HepG2 (cell line): Measurements from ENCODE around the gene CCND1. TPM values are rescaled to one million over a fixed set of nuclear protein-coding genes. Genes with fewer than 3 reads are reported as not detected.

ENCODE experiments used
- AGO2 ChIP-seq: fragments of 200-400 bp; formaldehyde crosslinking; optimal IDR thresholded peaks from 2 replicates; pipeline ENCODE3; 2017; ENCODE audit warnings: mild to moderate bottlenecking, low read depth, low read length, moderate library complexity
- ATRX ChIP-seq: sonication (generic); formaldehyde crosslinking; IDR thresholded peaks from 2 replicates; pipeline ENCODE4 v1.4.0; 2020; ENCODE audit warnings: missing genetic modification reagents, borderline replicate concordance
- CBX2 ChIP-seq, 2 experiments: fragments of 200-600 bp in 1 of 2; sonication (generic); formaldehyde crosslinking in 1 of 2; IDR thresholded peaks; 2 replicates each; pipeline versions ENCODE4 v1.7.0 to v1.8.1; 2018 to 2022; ENCODE audit warnings: low read depth in 2 of 2, low read length in 1 of 2, mild to moderate bottlenecking in 1 of 2, missing genetic modification reagents in 1 of 2
- FOXK2 ChIP-seq: fragments of 450-650 bp; IDR thresholded peaks from 2 replicates; pipeline ENCODE4 v1.6.1; 2016
- GATA4 ChIP-seq: sonication (generic); IDR thresholded peaks from 2 replicates; pipeline ENCODE4 v1.6.1; 2016; ENCODE audit warnings: antibody characterized with exemption, low read depth, borderline replicate concordance
- GFI1 ChIP-seq: sonication (generic); formaldehyde crosslinking; IDR thresholded peaks from 2 replicates; pipeline ENCODE4 v1.5.0; 2020; ENCODE audit warnings: missing genetic modification reagents, mild to moderate bottlenecking, borderline replicate concordance
- MBD4 ChIP-seq: IDR thresholded peaks from 2 replicates; pipeline ENCODE4 v1.6.1; 2012; ENCODE audit warnings: low read length, inconsistent platforms, borderline replicate concordance
- NFKB2 ChIP-seq: sonication (generic); formaldehyde crosslinking; IDR thresholded peaks from 2 replicates; pipeline ENCODE4 v1.4.0; 2020; ENCODE audit warnings: missing genetic modification reagents, borderline replicate concordance
- PLRG1 ChIP-seq: fragments of 450-650 bp; conservative IDR thresholded peaks from 2 replicates; pipeline ENCODE4 v1.6.1; 2016
- SIX4 ChIP-seq: sonication (generic); formaldehyde crosslinking; IDR thresholded peaks from 2 replicates; pipeline ENCODE4 v1.4.0; 2020; ENCODE audit warnings: missing genetic modification reagents
- SSRP1 ChIP-seq: IDR thresholded peaks from 2 replicates; pipeline ENCODE4 v1.6.1; 2016; ENCODE audit warnings: control low read depth
- THYN1 ChIP-seq: sonication (generic); formaldehyde crosslinking; IDR thresholded peaks from 2 replicates; pipeline ENCODE4 v1.8.1; 2023; ENCODE audit warnings: low read depth, mild to moderate bottlenecking, moderate library complexity, missing genetic modification reagents, borderline replicate concordance
- TP53 ChIP-seq: sonication (generic); formaldehyde crosslinking; conservative IDR thresholded peaks from 2 replicates; pipeline ENCODE4 v1.4.0; 2020; ENCODE audit warnings: missing genetic modification reagents
- ZBTB7B ChIP-seq: sonication (generic); formaldehyde crosslinking; IDR thresholded peaks from 2 replicates; pipeline ENCODE4 v1.4.0; 2020; ENCODE audit warnings: missing genetic modification reagents
- ZNF124 ChIP-seq: sonication (generic); formaldehyde crosslinking; IDR thresholded peaks from 2 replicates; pipeline ENCODE4 v1.4.0; 2020; ENCODE audit warnings: missing genetic modification reagents
- ZNF232 ChIP-seq: sonication (generic); formaldehyde crosslinking; IDR thresholded peaks from 2 replicates; pipeline ENCODE4 v1.4.0; 2020; ENCODE audit warnings: missing genetic modification reagents, borderline replicate concordance
- ZNF24 ChIP-seq: fragments of 450-650 bp; IDR thresholded peaks from 2 replicates; pipeline ENCODE4 v1.6.1; 2017; ENCODE audit warnings: antibody characterized with exemption, mild to moderate bottlenecking
- ZNF451 ChIP-seq: sonication (generic); formaldehyde crosslinking; IDR thresholded peaks from 2 replicates; pipeline ENCODE4 v1.5.0; 2020; ENCODE audit warnings: mild to moderate bottlenecking, missing genetic modification reagents
- ZNF598 ChIP-seq: sonication (generic); formaldehyde crosslinking; IDR thresholded peaks from 2 replicates; pipeline ENCODE4 v1.5.1; 2020; ENCODE audit warnings: mild to moderate bottlenecking, missing genetic modification reagents, borderline replicate concordance
- ZNF773 ChIP-seq: sonication (generic); formaldehyde crosslinking; IDR thresholded peaks from 2 replicates; pipeline ENCODE4 v1.4.0; 2020; ENCODE audit warnings: missing genetic modification reagents, borderline replicate concordance
- polyA plus RNA-seq, 8 experiments: library from polyadenylated mRNA; depleted of rRNA in 3 of 8; stranded (reverse) in 7 of 8; unstranded in 1 of 8; fragments of >200 nt; fragmentation: Illumina TruSeq in 4 of 8; extraction: Trizol in 4 of 8; gene quantifications; 2 replicates each; pipeline versions ENCODE4 v1.2.1 to v1.2.3, GENCODE V29; 2011 to 2016; ENCODE audit warnings: low read depth in 4 of 8, missing spikeins in 1 of 8, mixed read lengths in 1 of 8; ENCODE audit not compliant: insufficient read depth in 1 of 8
- total RNA-seq, 5 experiments: library from RNA; depleted of rRNA; stranded (reverse); fragments of >200 nt; fragmentation: Illumina TruSeq; extraction: Trizol; gene quantifications; 2 replicates each; pipeline ENCODE4 v1.2.3, GENCODE V29; 2016; ENCODE audit warnings: low read depth in 1 of 5
- TF ChIP-seq, protein P1 (sequence below): sonication (generic); formaldehyde crosslinking; IDR thresholded peaks from 2 replicates; pipeline ENCODE4 v1.4.0; 2020; ENCODE audit warnings: missing genetic modification reagents
- TF ChIP-seq, protein P2 (sequence below): IDR thresholded peaks from 2 replicates; pipeline ENCODE4 v1.6.1; 2012; ENCODE audit warnings: inconsistent platforms
- TF ChIP-seq, protein P3 (sequence below): sonication (generic); formaldehyde crosslinking; IDR thresholded peaks from 2 replicates; pipeline ENCODE4 v1.9.0; 2021; ENCODE audit warnings: missing genetic modification reagents, borderline replicate concordance
- TF ChIP-seq, protein P4 (sequence below): sonication (generic); formaldehyde crosslinking; IDR thresholded peaks from 2 replicates; pipeline ENCODE4 v1.4.0; 2020; ENCODE audit warnings: mild to moderate bottlenecking, missing genetic modification reagents

CCND1 gene
- total and polyA plus RNA-seq, 2 of the 13 experiments (the other 11 are each of a cell fraction or from before 2014, with no cell fraction given), result 107 to 136 TPM

DNA sequence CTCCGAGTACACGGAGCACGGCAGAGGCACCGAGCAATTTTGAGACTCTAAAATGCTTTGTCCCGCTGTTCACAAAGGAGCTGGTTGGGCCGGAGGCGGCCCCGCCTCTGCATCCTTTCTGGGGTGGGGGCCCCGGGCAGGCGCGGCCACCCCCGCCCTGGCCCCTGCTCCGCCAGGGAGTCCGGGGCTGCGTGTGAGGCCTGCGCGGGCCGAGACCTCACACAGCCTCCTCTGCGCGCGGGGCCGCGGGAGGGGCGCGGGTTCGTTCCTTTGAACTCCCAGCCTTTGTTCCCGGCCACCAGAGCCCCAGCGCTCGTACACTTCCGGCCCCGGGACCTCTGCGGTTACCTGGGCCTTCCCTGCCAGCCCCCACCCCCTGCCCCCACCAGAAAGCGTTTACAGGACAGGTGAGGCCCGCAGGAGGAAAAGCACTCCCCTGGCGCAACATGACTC is 61.3 kb downstream of the CCND1 start (continued):
- TF ChIP-seq, protein P1, sequence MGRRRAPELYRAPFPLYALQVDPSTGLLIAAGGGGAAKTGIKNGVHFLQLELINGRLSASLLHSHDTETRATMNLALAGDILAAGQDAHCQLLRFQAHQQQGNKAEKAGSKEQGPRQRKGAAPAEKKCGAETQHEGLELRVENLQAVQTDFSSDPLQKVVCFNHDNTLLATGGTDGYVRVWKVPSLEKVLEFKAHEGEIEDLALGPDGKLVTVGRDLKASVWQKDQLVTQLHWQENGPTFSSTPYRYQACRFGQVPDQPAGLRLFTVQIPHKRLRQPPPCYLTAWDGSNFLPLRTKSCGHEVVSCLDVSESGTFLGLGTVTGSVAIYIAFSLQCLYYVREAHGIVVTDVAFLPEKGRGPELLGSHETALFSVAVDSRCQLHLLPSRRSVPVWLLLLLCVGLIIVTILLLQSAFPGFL (CRISPR knock-in tag), result no peak
- TF ChIP-seq AGO2, result no peak
- TF ChIP-seq ATRX (CRISPR knock-in tag), result no peak
- no peak for TF ChIP-seq ZNF773
- peak; percentile 83 for TF ChIP-seq ZBTB7B (CRISPR knock-in tag)
- TF ChIP-seq ZNF124 (CRISPR knock-in tag), result no peak
- no peak for TF ChIP-seq ZNF451 (CRISPR knock-in tag)
- TF ChIP-seq ZNF24, result no peak
- TF ChIP-seq GFI1 (CRISPR knock-in tag), result no peak
- TF ChIP-seq SSRP1 (CRISPR knock-in tag), result no peak
- TF ChIP-seq THYN1 (CRISPR knock-in tag), result no peak
- TF ChIP-seq TP53 (CRISPR knock-in tag), result no peak
- no peak for TF ChIP-seq ZNF598 (CRISPR knock-in tag)
- no peak; the same call in 1 of the 2 replicates for TF ChIP-seq NFKB2
- TF ChIP-seq PLRG1, result no peak
- TF ChIP-seq FOXK2, result no peak
- 0 out of 2 replicates have a peak, but pooled peaks have one; percentile 12 for TF ChIP-seq SIX4 (CRISPR knock-in tag)
- TF ChIP-seq, protein P2, sequence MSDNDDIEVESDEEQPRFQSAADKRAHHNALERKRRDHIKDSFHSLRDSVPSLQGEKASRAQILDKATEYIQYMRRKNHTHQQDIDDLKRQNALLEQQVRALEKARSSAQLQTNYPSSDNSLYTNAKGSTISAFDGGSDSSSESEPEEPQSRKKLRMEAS, result peak; percentile 48; the same call in 1 of the 2 replicates
- TF ChIP-seq, protein P3, sequence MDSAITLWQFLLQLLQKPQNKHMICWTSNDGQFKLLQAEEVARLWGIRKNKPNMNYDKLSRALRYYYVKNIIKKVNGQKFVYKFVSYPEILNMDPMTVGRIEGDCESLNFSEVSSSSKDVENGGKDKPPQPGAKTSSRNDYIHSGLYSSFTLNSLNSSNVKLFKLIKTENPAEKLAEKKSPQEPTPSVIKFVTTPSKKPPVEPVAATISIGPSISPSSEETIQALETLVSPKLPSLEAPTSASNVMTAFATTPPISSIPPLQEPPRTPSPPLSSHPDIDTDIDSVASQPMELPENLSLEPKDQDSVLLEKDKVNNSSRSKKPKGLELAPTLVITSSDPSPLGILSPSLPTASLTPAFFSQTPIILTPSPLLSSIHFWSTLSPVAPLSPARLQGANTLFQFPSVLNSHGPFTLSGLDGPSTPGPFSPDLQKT (CRISPR knock-in tag), result no peak
- TF ChIP-seq, protein P4, sequence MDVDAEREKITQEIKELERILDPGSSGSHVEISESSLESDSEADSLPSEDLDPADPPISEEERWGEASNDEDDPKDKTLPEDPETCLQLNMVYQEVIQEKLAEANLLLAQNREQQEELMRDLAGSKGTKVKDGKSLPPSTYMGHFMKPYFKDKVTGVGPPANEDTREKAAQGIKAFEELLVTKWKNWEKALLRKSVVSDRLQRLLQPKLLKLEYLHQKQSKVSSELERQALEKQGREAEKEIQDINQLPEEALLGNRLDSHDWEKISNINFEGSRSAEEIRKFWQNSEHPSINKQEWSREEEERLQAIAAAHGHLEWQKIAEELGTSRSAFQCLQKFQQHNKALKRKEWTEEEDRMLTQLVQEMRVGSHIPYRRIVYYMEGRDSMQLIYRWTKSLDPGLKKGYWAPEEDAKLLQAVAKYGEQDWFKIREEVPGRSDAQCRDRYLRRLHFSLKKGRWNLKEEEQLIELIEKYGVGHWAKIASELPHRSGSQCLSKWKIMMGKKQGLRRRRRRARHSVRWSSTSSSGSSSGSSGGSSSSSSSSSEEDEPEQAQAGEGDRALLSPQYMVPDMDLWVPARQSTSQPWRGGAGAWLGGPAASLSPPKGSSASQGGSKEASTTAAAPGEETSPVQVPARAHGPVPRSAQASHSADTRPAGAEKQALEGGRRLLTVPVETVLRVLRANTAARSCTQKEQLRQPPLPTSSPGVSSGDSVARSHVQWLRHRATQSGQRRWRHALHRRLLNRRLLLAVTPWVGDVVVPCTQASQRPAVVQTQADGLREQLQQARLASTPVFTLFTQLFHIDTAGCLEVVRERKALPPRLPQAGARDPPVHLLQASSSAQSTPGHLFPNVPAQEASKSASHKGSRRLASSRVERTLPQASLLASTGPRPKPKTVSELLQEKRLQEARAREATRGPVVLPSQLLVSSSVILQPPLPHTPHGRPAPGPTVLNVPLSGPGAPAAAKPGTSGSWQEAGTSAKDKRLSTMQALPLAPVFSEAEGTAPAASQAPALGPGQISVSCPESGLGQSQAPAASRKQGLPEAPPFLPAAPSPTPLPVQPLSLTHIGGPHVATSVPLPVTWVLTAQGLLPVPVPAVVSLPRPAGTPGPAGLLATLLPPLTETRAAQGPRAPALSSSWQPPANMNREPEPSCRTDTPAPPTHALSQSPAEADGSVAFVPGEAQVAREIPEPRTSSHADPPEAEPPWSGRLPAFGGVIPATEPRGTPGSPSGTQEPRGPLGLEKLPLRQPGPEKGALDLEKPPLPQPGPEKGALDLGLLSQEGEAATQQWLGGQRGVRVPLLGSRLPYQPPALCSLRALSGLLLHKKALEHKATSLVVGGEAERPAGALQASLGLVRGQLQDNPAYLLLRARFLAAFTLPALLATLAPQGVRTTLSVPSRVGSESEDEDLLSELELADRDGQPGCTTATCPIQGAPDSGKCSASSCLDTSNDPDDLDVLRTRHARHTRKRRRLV (CRISPR knock-in tag), result no peak
- TF ChIP-seq ZNF232, result no peak
- TF ChIP-seq MBD4, result no peak
- TF ChIP-seq GATA4, result no peak
- no peak for TF ChIP-seq CBX2 (IDR thresholded peaks at IDR 0.05; ENCODE audit: low read depth, low read length)
- TF ChIP-seq CBX2 (CRISPR knock-in tag; IDR thresholded peaks at IDR 0.05; ENCODE audit: low read depth), result no peak
